ENCODE measurements around the gene KCMF1.

Gene KCMF1

GRCh38 chr2:84986018-84986417 is 15.1 kb downstream of the KCMF1 start:
- no peak for FAIRE-seq

- FAIRE-seq: no peak
These were observed 18.5 kb downstream of the KCMF1 start for GRCh38 chr2:84989422-84989821.

GRCh38 chr2:84989927-84990326 is 19.0 kb downstream of the KCMF1 start:
- FAIRE-seq: no peak

GRCh38 chr2:84991404-84992160 is 20.6 kb downstream of the KCMF1 start:
- no peak for FAIRE-seq

GRCh38 chr2:84995826-84996225 is 24.9 kb downstream of the KCMF1 start:
- FAIRE-seq: no peak

GRCh38 chr2:84996909-84997308 is 25.9 kb downstream of the KCMF1 start:
- FAIRE-seq: no peak

GRCh38 chr2:84999553-84999955 is 28.6 kb downstream of the KCMF1 start:
- no peak for FAIRE-seq

- no peak for FAIRE-seq
These were observed 30.6 kb downstream of the KCMF1 start for GRCh38 chr2:85001595-85001994.

GRCh38 chr2:85002534-85002933 is 31.6 kb downstream of the KCMF1 start:
- no peak for FAIRE-seq

- FAIRE-seq: peak; percentile 94
These were observed 37.3 kb downstream of the KCMF1 start for GRCh38 chr2:85008252-85008651.

GRCh38 chr2:85009019-85009618 is 38.2 kb downstream of the KCMF1 start:
- no peak for FAIRE-seq

GRCh38 chr2:85010404-85010803 is 39.4 kb downstream of the KCMF1 start:
- FAIRE-seq: no peak

- no peak for FAIRE-seq
These were observed 40.1 kb downstream of the KCMF1 start for GRCh38 chr2:85011098-85011497.

GRCh38 chr2:85011747-85012146 is 40.8 kb downstream of the KCMF1 start:
- FAIRE-seq: no peak

GRCh38 chr2:85012431-85012830 is 41.5 kb downstream of the KCMF1 start:
- no peak for FAIRE-seq

- FAIRE-seq: no peak
These were observed 41.9 kb downstream of the KCMF1 start for GRCh38 chr2:85012855-85013254.

- FAIRE-seq: no peak
These were observed 44.8 kb downstream of the KCMF1 start for GRCh38 chr2:85015653-85016360.

GRCh38 chr2:85016446-85016845 is 45.5 kb downstream of the KCMF1 start:
- FAIRE-seq: no peak

- peak; percentile 96 for FAIRE-seq
These were observed 46.6 kb downstream of the KCMF1 start for GRCh38 chr2:85017411-85018048.

GRCh38 chr2:85018049-85018447 is 47.1 kb downstream of the KCMF1 start:
- no peak for FAIRE-seq

- FAIRE-seq: peak; percentile 20
These were observed 48.2 kb downstream of the KCMF1 start for GRCh38 chr2:85019121-85019520.

GRCh38 chr2:85022232-85022631 is 51.3 kb downstream of the KCMF1 start:
- FAIRE-seq: no peak

- no peak for FAIRE-seq
These were observed 53.5 kb downstream of the KCMF1 start for GRCh38 chr2:85024372-85025047.
